GM21360 (cell line): ENCODE results near the gene PSME3IP1.

Experiments used
- ATAC-seq: cut with Tn5 transposase; IDR thresholded peaks from one replicate; pipeline ENCODE4 v1.9.1; 2021; ENCODE audit warnings: mild to moderate bottlenecking, moderate library complexity; ENCODE audit not compliant: unreplicated experiment

Gene PSME3IP1

GRCh38 chr16:57145046-57146021 is 40.5 kb downstream of the PSME3IP1 start:
- no peak for ATAC-seq

DNA sequence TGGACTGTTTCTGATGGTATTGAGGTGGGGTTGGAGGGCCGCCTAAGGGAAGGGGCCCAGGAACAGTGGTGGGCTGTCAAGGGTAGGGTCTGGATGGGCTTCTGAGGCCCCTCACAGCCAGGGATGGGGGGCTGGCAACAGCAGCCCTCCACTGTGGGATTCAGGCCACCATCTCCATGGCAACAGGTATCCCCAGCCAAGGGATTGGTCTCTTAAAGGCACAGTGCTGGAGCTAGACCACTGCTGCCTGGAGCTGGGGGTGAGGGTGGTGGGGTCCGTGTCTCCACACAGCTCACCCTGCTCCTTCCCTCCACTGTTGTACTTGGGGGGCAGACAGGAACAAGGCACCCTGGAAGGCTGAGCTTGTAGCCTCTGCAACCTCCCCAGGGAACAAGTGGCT is 41.8 kb downstream of the PSME3IP1 start:
- ATAC-seq: no peak

DNA sequence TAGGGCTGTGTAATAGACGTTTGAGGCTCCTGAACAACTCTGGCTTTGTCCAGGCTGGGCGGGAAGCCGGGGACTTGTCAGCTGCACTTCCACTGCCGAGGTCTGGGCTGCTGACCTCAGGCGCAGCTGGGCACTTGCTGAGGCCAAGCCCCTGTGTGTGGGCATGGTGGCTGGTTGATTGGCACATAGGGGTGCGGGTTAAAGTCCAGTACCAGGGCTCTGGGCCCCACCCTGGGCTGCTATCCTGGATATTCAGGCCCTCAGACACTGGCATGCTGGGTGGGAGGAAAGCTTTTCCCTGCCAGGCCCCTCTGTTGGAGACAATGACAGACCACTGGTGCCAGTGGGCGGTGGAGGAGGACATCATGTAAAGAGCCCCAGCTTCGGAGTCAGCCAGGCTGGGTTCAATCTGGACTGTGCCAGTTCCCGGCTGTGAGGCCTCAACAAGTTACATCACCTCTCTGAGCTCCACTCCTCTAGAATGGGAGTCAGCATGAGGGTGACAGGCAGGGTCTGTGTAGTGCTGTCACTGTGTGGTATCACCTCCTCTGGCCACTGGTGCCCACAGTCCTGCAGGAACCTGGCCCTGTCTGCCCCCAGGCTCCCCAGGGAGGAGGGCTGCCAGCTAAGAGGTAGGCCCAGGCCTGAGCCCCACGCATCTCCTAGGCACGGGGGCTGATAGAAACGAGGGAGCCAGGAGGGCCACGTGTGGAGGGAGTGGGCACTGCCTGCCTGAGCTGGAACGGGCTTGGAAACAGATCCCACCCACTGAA is 42.5 kb downstream of the PSME3IP1 start:
- ATAC-seq: no peak

- no peak for ATAC-seq
These were observed 43.8 kb downstream of the PSME3IP1 start for GRCh38 chr16:57141822-57142631.

- ATAC-seq: no peak
These were observed 44.7 kb downstream of the PSME3IP1 start for GRCh38 chr16:57140931-57141668.

GRCh38 chr16:57138281-57138935 is 47.4 kb downstream of the PSME3IP1 start:
- ATAC-seq: no peak

- no peak for ATAC-seq
These were observed 48.1 kb downstream of the PSME3IP1 start for GRCh38 chr16:57137566-57138273.

GRCh38 chr16:57137043-57137442 is 48.8 kb downstream of the PSME3IP1 start:
- ATAC-seq: no peak

DNA sequence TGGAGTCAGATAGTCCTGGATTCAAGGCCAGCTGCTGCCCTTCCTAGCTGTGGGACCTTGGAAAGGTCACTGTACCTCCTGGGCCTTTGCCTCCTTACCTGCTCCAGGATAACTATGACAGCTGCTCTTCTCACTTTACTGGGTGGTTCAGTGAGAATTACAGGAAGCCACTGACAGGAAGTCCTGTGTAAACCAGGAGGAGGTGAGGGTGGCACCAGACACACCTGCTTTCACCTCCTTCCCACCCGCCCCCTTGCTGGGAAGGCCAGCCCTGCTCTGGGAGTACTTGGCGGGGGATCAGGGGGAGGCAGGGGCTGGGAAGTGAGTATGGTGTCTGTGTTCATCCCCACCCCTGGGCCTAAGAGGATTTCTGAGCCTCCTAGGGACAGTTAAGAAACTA is 50.9 kb downstream of the PSME3IP1 start:
- no peak for ATAC-seq

- no peak for ATAC-seq
These were observed 52.0 kb downstream of the PSME3IP1 start for GRCh38 chr16:57133886-57134285.

DNA sequence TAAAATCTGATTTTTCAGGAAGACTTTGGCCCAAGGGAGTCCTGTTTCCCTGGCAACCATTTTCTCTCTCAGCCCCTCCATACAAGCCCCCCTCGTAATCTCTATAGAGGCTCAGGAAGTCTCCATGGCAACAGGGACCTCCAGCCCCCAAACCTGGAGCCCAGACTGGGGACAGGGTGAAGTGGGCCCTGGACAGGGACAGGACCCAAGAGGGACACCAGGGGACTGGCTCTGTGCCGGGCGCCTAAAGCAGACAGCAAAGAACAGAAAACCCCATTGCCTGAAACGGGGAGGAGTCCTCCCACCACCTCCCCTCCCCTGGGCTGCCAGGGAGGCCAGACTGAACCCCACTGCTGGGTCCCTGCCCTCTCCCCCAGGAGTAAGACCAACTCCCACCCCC is 52.8 kb downstream of the PSME3IP1 start:
- ATAC-seq: no peak

DNA sequence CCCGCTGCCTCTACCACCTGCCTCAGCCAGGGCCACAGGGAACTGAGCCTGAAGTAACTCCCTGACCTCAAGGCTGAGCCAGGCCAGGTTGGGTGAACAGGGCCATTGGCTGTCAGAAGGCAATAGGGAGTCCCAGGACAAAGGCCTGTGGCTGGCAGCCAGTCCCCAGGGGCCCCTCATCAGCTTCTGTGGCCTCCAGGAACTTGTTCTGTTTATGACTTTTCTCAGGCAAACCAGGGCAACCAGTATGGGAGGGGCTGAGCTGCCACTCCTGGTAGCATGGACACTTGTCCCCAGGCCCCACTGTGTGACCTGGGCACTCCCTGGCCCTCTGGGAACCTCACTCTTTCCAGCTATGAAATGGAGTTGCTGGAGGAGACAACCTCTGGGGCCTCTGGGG is 53.4 kb downstream of the PSME3IP1 start:
- ATAC-seq: no peak

DNA sequence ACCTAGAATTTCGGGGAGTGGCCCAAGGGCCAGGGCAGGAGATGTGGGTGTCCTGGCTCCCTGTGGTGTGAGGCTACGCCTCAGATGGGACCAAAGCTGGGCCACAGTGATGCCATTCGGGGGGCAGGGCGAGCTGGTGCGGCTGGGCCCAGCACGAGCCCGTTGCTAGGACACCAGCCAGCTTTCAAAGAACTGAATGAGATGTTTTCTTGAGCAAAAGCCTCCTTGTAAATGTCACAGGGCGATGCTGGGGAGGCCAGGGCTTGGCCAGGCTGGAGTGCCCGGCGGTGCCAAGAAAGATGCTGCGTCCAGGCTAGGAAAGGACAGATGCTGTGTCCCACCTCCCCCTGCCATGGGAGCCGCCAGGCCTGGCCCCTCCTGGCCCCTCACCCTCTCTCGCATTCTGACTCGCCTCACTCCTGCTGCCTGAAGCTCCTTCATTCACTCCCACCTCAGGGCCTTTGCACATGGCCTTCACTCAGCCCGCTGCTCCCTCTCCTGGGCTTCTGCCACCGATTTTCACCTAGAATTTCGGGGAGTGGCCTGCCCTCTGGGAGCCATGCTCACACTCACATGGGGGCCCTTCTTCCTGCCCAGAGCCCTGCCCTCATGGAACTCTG is 54.4 kb downstream of the PSME3IP1 start:
- no peak for ATAC-seq

DNA sequence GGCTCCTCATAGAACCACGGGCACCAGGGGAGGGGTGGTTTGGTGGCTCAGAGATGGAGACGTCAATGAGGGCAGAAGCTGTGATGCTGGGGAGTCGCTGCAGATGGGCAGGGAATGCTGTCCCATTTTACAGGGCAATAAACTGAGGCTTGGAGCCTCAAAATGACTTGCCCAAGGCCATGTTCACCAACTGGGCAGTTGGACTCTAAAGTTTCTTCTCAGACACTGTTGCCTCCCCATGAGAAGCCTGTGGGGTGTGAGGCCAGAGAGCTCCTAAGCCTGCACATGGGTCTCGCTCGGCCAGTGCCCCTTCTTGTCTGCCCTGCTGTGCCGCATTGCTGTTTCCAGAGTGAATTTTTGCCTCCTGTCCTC is 54.9 kb downstream of the PSME3IP1 start:
- no peak for ATAC-seq

DNA sequence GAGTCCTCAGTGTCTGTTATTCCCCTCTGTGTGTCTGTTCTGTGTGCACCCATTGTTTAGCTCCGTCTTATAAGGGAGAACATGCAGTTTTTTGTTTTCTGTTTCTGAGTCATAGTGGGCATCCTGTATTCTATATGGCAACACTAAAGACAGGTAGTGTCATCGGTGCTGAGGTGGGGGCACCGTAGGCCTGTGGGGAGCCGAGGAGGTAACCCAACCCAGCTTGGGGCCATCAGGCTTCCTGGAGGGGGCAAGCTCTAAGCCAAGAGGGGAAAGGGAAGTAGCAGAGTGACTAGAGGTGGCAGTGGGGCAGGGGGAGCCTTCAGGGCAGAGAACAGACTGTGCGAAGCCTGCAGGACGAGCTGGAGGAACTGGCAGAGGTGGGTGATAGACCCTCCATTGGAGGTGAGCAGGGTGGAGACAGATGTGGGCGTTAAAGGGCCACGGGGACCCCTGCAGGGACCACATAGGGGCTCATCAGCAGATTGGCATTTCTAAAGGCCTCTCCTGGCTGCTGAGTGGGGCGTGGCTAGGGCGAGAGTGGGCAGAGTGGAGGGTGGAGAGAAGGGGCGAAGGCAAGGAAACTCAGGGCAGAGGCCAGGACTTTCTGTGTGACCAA is 57.0 kb downstream of the PSME3IP1 start:
- ATAC-seq: no peak

GRCh38 chr16:57127836-57128235 is 58.0 kb downstream of the PSME3IP1 start:
- ATAC-seq: no peak

- no peak for ATAC-seq
These were observed 58.6 kb downstream of the PSME3IP1 start for GRCh38 chr16:57127037-57127763.

DNA sequence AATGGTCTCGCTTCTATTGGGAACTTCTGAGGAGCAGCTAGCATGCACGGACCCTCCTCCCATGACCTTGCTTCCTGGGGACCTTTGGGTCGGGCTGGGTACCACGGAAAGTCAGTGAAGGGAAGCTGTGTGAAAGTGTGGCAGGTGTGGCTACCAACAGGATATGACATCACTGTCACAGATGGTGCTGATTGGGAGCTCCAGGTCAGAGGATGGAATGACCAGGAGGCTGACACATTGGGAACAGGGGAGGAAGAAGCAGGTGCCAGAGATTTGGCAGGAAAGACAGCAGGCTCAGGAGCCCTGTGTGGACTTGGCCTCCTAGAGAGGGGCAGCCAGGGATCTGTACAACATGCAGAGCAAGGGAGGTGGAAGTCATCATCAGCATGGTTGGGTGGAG is 59.4 kb downstream of the PSME3IP1 start:
- no peak for ATAC-seq
